Endothelial cell of umbilical vein (primary cell): Measurements from ENCODE around the gene ASPHD2. TPM values are rescaled to one million over a fixed set of nuclear protein-coding genes. Genes with fewer than 3 reads are reported as not detected.

Experiments used
- BruUV-seq: library from RNA; stranded (reverse); fragments of 400-500 nt; replicated peaks from 2 replicates; lab custom pipeline; 2021; lab: Mats Ljungman, UMichigan
- CTCF ChIA-PET: fragments of 300-600, 350-600 bp; sonication (Branson Sonifier 250); formaldehyde crosslinking; loops from one replicate; lab custom pipeline; 2021; ENCODE audit warnings: antibody characterized with exemption, inconsistent platforms; lab: Charles Lee
- POLR2A ChIA-PET: fragments of 300-600, 350-600 bp; sonication (Branson Sonifier 250); formaldehyde crosslinking; loops from one replicate; lab custom pipeline; 2021; ENCODE audit warnings: antibody characterized with exemption, inconsistent platforms; lab: Charles Lee
- DNase-seq: peaks from one replicate; pipeline ENCODE4 v3.0.0-alpha.2; 2011; ENCODE audit warnings: low read depth, low spot score
- FAIRE-seq: peaks from 2 replicates; lab custom pipeline; 2011; peaks lifted over from hg19 to GRCh38; lab: Jason Lieb, UNC
- H2AFZ ChIP-seq: 2 replicates; pipeline ENCODE4 v1.6.0; 2012; ENCODE audit warnings: low read depth, low read length, control low read depth, inconsistent platforms
- H3K27ac ChIP-seq: 2 replicates; pipeline ENCODE4 v1.5.1; 2011; ENCODE audit warnings: low read depth, mild to moderate bottlenecking, control low read depth, low read length, moderate library complexity; ENCODE audit not compliant: insufficient read depth
- H3K27me3 ChIP-seq, 2 experiments: 2 replicates each; pipeline versions ENCODE4 v1.6.0 to v1.6.1; 2011; ENCODE audit warnings: low read length in 2 of 2, mixed read lengths in 1 of 2; ENCODE audit not compliant: control insufficient read depth in 2 of 2, insufficient read depth in 2 of 2
- H3K36me3 ChIP-seq, 2 experiments: 2 replicates in 1 of 2; 3 replicates in 1 of 2; pipeline ENCODE4 v1.5.1; 2011; ENCODE audit warnings: low read length in 2 of 2, mild to moderate bottlenecking in 1 of 2, moderate library complexity in 1 of 2; ENCODE audit not compliant: control insufficient read depth in 2 of 2, insufficient read depth in 2 of 2; ENCODE audit errors: extremely low read depth in 1 of 2
- H3K4me1 ChIP-seq: 3 replicates; pipeline ENCODE4 v1.5.1; 2011; ENCODE audit warnings: mild to moderate bottlenecking, low read length; ENCODE audit not compliant: control insufficient read depth, insufficient read depth; ENCODE audit errors: extremely low read depth
- H3K4me2 ChIP-seq: 2 replicates; pipeline ENCODE4 v1.6.1; 2011; ENCODE audit warnings: low read length, control low read depth, mixed read lengths; ENCODE audit not compliant: insufficient read depth
- H3K4me3 ChIP-seq, 3 experiments: fragments of 200-600 bp in 1 of 3; sonication (generic), shearing (Covaris generic) in 1 of 3; replicated peaks in 1 of 3; 2 replicates each; pipeline ENCODE4 v1.5.1; 2011 to 2016; ENCODE audit warnings: control low read depth in 3 of 3, low read length in 3 of 3, mild to moderate bottlenecking in 2 of 3, inconsistent platforms in 1 of 3, low read depth in 1 of 3, moderate library complexity in 1 of 3; ENCODE audit not compliant: insufficient read depth in 1 of 3
- H3K79me2 ChIP-seq: 2 replicates; pipeline ENCODE4 v1.6.0; 2012; ENCODE audit warnings: low read length, inconsistent platforms; ENCODE audit not compliant: control insufficient read depth, insufficient read depth
- H3K9ac ChIP-seq: replicated peaks from 2 replicates; pipeline ENCODE3; 2011; ENCODE audit warnings: low read length, control low read depth; ENCODE audit not compliant: insufficient read depth; ENCODE audit errors: extremely low read depth
- H3K9me1 ChIP-seq: replicated peaks from 3 replicates; pipeline ENCODE4 v1.6.0; 2011; ENCODE audit warnings: mild to moderate bottlenecking, low read length; ENCODE audit not compliant: control insufficient read depth, insufficient read depth; ENCODE audit errors: extremely low read depth
- H3K9me3 ChIP-seq: replicated peaks from 2 replicates; pipeline ENCODE4 v1.5.1; 2012; ENCODE audit warnings: low read length, inconsistent platforms; ENCODE audit not compliant: control insufficient read depth, insufficient read depth
- H4K20me1 ChIP-seq: replicated peaks from 2 replicates; pipeline ENCODE3; 2011; ENCODE audit warnings: mild to moderate bottlenecking, low read length; ENCODE audit not compliant: control insufficient read depth, insufficient read depth; ENCODE audit errors: extremely low read depth
- EZH2 ChIP-seq: IDR thresholded peaks from 2 replicates; pipeline ENCODE4 v1.6.1; 2012; ENCODE audit warnings: borderline replicate concordance, low read depth, mild to moderate bottlenecking, moderate library complexity, low read length, inconsistent platforms; ENCODE audit not compliant: severe bottlenecking
- FOS ChIP-seq: IDR thresholded peaks from 2 replicates; pipeline ENCODE4 v1.6.1; 2011; ENCODE audit warnings: mild to moderate bottlenecking, low read length, moderate library complexity, borderline replicate concordance; ENCODE audit not compliant: insufficient read depth
- GATA2 ChIP-seq: IDR thresholded peaks from 2 replicates; pipeline ENCODE4 v1.7.0; 2011; ENCODE audit warnings: low read depth, mild to moderate bottlenecking, moderate library complexity, mixed read lengths, low read length; ENCODE audit not compliant: insufficient read length, insufficient read depth
- JUN ChIP-seq: IDR thresholded peaks from 2 replicates; pipeline ENCODE4 v1.6.1; 2011; ENCODE audit warnings: borderline replicate concordance, low read depth; ENCODE audit not compliant: insufficient read length, insufficient read depth
- MYC ChIP-seq: IDR thresholded peaks from one replicate; pipeline ENCODE4 v1.6.1; 2011; ENCODE audit warnings: mild to moderate bottlenecking, low read depth, low read length
- POLR2A ChIP-seq: IDR thresholded peaks from 2 replicates; pipeline ENCODE4 v1.6.1; 2012; ENCODE audit warnings: low read depth, mild to moderate bottlenecking, control low read depth, low read length
- POLR2AphosphoS5 ChIP-seq: IDR thresholded peaks from 2 replicates; pipeline ENCODE4 v1.6.1; 2012; ENCODE audit warnings: low read depth, mild to moderate bottlenecking, control low read depth, low read length, moderate library complexity; ENCODE audit not compliant: insufficient read depth
- dilution Hi-C: fragments of 300-500 bp; cut with MboI; formaldehyde crosslinking; loops from one replicate; pipeline ENCODE4 v1.15.0; 2019; ENCODE audit warnings: low sequenced_read_pairs; ENCODE audit not compliant: extremely low pct_ligation_motif_present
- intact Hi-C: fragments of 100-400 bp; cut with micrococcal nuclease; formaldehyde crosslinking; loops from one replicate; pipeline ENCODE4 v1.10.0; 2022
- polyA plus RNA-seq, 4 experiments: library from polyadenylated mRNA; depleted of rRNA in 3 of 4; stranded (reverse) in 3 of 4; unstranded in 1 of 4; fragments of >200 nt; gene quantifications; 2 replicates each; pipeline versions ENCODE4 v1.2.1 to v1.2.3, GENCODE V29; 2011 to 2012; ENCODE audit warnings: missing spikeins in 1 of 4
- total RNA-seq: library from RNA; stranded (reverse); gene quantifications from 2 replicates; pipeline ENCODE4 v1.2.3, GENCODE V29; 2021
- TF ChIP-seq, protein P1 (sequence below), 2 donors: IDR thresholded peaks; 1 replicate in 1 of 2; 2 replicates in 1 of 2; pipeline ENCODE4 v1.5.1; 2011; ENCODE audit warnings: low read length in 2 of 2, mild to moderate bottlenecking in 2 of 2, moderate library complexity in 2 of 2, control low read depth in 1 of 2, inconsistent platforms in 1 of 2, low read depth in 1 of 2; ENCODE audit not compliant: insufficient read depth in 1 of 2; ENCODE audit errors: extremely low read depth in 1 of 2
- TF ChIP-seq, protein P2 (sequence below): IDR thresholded peaks from 2 replicates; pipeline ENCODE4 v1.6.1; 2011; ENCODE audit not compliant: insufficient read depth, insufficient read length

Gene ASPHD2
- total and polyA plus RNA-seq, 2 donors (not counting 3 experiments of a cell fraction or from before 2014, with no cell fraction given) = 4.8 to 5.5 TPM

DNA sequence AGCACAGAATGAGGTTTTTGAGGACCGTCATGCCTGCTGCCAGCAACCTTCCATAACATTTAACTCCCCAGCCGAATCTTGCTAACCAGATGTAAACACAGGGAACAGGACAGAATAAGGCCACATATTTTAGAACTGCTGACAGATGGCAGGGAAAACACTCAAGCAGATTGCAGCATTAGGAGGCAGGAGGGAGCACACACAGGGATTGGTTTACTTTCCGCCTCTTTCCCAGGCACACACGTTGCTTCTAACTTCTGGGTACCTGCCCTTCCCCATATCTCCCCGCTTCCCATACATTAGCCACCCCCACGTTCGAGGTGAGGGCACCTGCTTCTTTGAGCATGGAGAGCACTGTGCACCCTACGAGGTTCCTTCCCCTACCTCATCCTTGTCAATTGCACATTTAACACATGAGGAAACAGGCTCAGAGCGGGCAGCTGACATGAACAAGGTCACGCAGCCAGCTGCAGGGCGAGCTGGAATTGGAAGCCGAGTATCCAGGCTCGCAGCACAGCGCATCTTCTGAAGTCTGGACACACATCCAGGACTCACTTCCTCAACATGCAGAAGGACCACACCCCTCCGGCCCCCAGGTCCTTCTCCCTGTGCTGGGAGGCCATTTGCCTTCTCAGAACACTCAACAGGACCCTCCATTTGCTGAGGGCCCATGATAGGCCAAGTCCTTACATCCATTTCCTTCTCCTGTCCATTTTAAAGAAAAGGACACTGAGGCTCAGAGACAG lies 18.7 kb downstream of the ASPHD2 start:
- Histone ChIP-seq H3K36me3 (peaks cover 0 to 10% of the 10 kb centered on the region in 2 experiments), H3K79me2 (no peaks in the 10 kb centered on the region), H4K20me1 (no peaks in the 10 kb centered on the region), H2AFZ (no peak overlapping the region), H3K27me3 (no peaks in the 10 kb centered on the region), H3K4me3 (no peak overlapping the region), H3K9ac (no peak overlapping the region), H3K4me2 (no peak overlapping the region), H3K4me1 (no peaks in the 10 kb centered on the region), H3K9me3 (no peaks in the 10 kb centered on the region), H3K27ac (no peak overlapping the region), H3K9me1 (no peaks in the 10 kb centered on the region)
- FAIRE-seq (no peak), DNase-seq (no peak)
- TF ChIP-seq, protein P1, sequence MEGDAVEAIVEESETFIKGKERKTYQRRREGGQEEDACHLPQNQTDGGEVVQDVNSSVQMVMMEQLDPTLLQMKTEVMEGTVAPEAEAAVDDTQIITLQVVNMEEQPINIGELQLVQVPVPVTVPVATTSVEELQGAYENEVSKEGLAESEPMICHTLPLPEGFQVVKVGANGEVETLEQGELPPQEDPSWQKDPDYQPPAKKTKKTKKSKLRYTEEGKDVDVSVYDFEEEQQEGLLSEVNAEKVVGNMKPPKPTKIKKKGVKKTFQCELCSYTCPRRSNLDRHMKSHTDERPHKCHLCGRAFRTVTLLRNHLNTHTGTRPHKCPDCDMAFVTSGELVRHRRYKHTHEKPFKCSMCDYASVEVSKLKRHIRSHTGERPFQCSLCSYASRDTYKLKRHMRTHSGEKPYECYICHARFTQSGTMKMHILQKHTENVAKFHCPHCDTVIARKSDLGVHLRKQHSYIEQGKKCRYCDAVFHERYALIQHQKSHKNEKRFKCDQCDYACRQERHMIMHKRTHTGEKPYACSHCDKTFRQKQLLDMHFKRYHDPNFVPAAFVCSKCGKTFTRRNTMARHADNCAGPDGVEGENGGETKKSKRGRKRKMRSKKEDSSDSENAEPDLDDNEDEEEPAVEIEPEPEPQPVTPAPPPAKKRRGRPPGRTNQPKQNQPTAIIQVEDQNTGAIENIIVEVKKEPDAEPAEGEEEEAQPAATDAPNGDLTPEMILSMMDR (IDR thresholded peaks at IDR 0.05; ENCODE audit: extremely low read depth in 1 of 2, insufficient read depth in 1 of 2, low read depth in 1 of 2, low read length in 2 of 2) = no peak
- no peak for TF ChIP-seq POLR2AphosphoS5
- TF ChIP-seq, protein P2, sequence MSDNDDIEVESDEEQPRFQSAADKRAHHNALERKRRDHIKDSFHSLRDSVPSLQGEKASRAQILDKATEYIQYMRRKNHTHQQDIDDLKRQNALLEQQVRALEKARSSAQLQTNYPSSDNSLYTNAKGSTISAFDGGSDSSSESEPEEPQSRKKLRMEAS = no peak
- no peak for TF ChIP-seq POLR2A
- TF ChIP-seq GATA2 = no peak
- no peak for TF ChIP-seq JUN
- TF ChIP-seq MYC = no peak
- TF ChIP-seq EZH2 = no peak
- no peak for TF ChIP-seq FOS
- CTCF ChIA-PET = interaction anchor here (1.2 to 3.0 kb wide), 4 partner anchors 12 to 83 kb away, joined by 4 to 9 read pairs (median 6); no protein-coding TSS in a partner anchor
- intact Hi-C loops (no loop called here), dilution Hi-C loops (no loop called here)
- no TSS peak for BruUV-seq
- POLR2A ChIA-PET = interaction anchor here (0.9 kb wide), 1 partner anchor 17 kb away, joined by 3 read pairs; no protein-coding TSS in a partner anchor
